Uterus (tissue), 2 donors: ENCODE measurements around the gene CEP20.

Source experiments
- POLR2A ChIP-seq, 2 donors: fragments of 450-650 bp; IDR thresholded peaks; one replicate each; pipeline ENCODE4 v1.6.1; 2016; ENCODE audit warnings: antibody characterized with exemption in 2 of 2, mild to moderate bottlenecking in 1 of 2, moderate library complexity in 1 of 2
- TF ChIP-seq, protein P1 (sequence below), 4 experiments: fragments of 200-600 bp in 2 of 4; fragments of 450-650 bp in 2 of 4; sonication (generic) in 2 of 4; IDR thresholded peaks; one replicate each; pipeline ENCODE4 v1.5.1; 2016 to 2019; ENCODE audit warnings: antibody characterized with exemption in 4 of 4, mild to moderate bottlenecking in 2 of 4, moderate library complexity in 1 of 4

DNA sequence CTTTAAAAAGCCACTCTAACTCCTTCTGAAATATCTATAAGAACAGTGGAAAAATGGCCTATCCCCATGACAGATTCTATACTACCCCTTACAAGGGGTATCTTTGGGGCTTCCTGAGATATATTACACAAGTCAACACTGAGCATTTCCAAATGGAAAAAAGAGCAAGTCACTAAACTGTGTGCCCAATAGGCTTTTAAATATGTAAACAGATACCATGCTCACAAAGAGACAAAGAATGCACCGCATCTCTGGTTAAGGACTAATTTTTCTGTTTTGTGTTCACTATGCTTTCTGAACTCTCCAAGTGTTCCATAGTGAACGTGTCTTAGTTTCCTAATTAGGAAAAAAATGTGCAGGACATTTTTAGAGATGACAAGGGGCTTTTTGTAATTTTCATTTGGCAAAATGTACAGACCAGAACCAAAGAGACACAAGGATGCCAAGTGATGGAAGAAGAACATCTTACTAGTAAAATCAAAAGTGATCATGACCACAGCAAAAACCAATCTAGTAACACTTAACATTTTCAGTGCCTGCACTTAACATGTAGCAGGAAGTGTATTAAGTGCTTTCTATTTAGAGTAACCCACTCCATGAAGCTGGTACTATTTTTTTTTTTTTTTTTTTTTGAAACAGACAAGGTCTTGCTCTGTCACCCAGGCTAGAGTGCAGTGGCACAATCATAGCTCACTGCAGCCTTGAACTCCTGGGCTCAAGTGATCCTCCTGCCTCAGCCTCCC, 53.1 kb downstream of the CEP20 start:
- TF ChIP-seq, protein P1, sequence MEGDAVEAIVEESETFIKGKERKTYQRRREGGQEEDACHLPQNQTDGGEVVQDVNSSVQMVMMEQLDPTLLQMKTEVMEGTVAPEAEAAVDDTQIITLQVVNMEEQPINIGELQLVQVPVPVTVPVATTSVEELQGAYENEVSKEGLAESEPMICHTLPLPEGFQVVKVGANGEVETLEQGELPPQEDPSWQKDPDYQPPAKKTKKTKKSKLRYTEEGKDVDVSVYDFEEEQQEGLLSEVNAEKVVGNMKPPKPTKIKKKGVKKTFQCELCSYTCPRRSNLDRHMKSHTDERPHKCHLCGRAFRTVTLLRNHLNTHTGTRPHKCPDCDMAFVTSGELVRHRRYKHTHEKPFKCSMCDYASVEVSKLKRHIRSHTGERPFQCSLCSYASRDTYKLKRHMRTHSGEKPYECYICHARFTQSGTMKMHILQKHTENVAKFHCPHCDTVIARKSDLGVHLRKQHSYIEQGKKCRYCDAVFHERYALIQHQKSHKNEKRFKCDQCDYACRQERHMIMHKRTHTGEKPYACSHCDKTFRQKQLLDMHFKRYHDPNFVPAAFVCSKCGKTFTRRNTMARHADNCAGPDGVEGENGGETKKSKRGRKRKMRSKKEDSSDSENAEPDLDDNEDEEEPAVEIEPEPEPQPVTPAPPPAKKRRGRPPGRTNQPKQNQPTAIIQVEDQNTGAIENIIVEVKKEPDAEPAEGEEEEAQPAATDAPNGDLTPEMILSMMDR (IDR thresholded peaks at IDR 0.05): no peak
- TF ChIP-seq POLR2A (IDR thresholded peaks at IDR 0.05): no peak
